Lower lobe of right lung (tissue), 2 donors: ENCODE data around the gene ARNT2. TPM values are rescaled to one million over a fixed set of nuclear protein-coding genes. Genes with fewer than 3 reads are reported as not detected.

ENCODE experiments used
- ATAC-seq, 2 donors: fragments of 200-7000 bp; cut with Tn5 transposase; one replicate each; pipeline ENCODE4 v1.9.1; 2020 to 2022; ENCODE audit warnings: mild to moderate bottlenecking in 2 of 2, moderate library complexity in 2 of 2
- DNase-seq: peaks from one replicate; pipeline ENCODE4 v3.0.0-alpha.2; 2020
- H3K27ac ChIP-seq: fragments of 200-600 bp; one replicate; pipeline ENCODE4 v1.8.0; 2022
- H3K27me3 ChIP-seq: fragments of 200-600 bp; one replicate; pipeline ENCODE4 v1.8.0; 2022; ENCODE audit warnings: low read depth
- H3K36me3 ChIP-seq: fragments of 200-600 bp; one replicate; pipeline ENCODE4 v1.8.0; 2022; ENCODE audit warnings: mild to moderate bottlenecking
- H3K4me1 ChIP-seq: fragments of 200-600 bp; one replicate; pipeline ENCODE4 v1.8.0; 2022
- H3K4me3 ChIP-seq: fragments of 200-600 bp; one replicate; pipeline ENCODE4 v1.8.0; 2022; ENCODE audit warnings: mild to moderate bottlenecking
- H3K9me3 ChIP-seq: fragments of 200-600 bp; one replicate; pipeline ENCODE4 v1.8.0; 2022
- CTCF ChIP-seq: fragments of 200-600 bp; IDR thresholded peaks from one replicate; pipeline ENCODE4 v1.8.0; 2022; ENCODE audit warnings: antibody characterized with exemption, mild to moderate bottlenecking
- intact Hi-C: fragments of 100-400 bp; cut with DNase I; formaldehyde crosslinking; loops from one replicate; pipeline ENCODE4 v1.11.0; 2022
- total RNA-seq: library from RNA; stranded (reverse); fragmentation: NEBNext Ultra II Directional; extraction: Animal tissue kit (Norgen Biotek cat#: 25700); gene quantifications from one replicate; pipeline ENCODE4 v1.2.1, GENCODE V29; 2021
- donor health status: DM: no; HTN: yes; CAD: no; lungs with severe emphysema.

Gene ARNT2
- total RNA-seq, 1 donor from 2014 or later: 11.4 TPM

GRCh38 chr15:80490431-80490990 lies 86.3 kb downstream of the ARNT2 start:
- DNase-seq (no peak), ATAC-seq (no peak)
- H3K4me1 ChIP-seq: peaks cover 10% of the 10 kb centered on the region
- H3K9me3 ChIP-seq: no peaks in the 10 kb centered on the region
- no peak for TF ChIP-seq CTCF
- no peak overlapping the region for H3K27ac ChIP-seq
- no peaks in the 10 kb centered on the region for H3K36me3 ChIP-seq
- H3K4me3 ChIP-seq: no peak overlapping the region
- intact Hi-C loops: no loop called here
- H3K27me3 ChIP-seq: no peaks in the 10 kb centered on the region

- no peak overlapping the region for H3K27ac ChIP-seq
- H3K9me3 ChIP-seq: no peaks in the 10 kb centered on the region
- intact Hi-C loops: no loop called here
- no peaks in the 10 kb centered on the region for H3K36me3 ChIP-seq
- H3K4me3 ChIP-seq: no peak overlapping the region
- no peak for DNase-seq
- no peak for TF ChIP-seq CTCF
- no peak for ATAC-seq
- H3K27me3 ChIP-seq: no peaks in the 10 kb centered on the region
- peaks cover 10% of the 10 kb centered on the region for H3K4me1 ChIP-seq
Observed at GRCh38 chr15:80491163-80491847, 87.1 kb downstream of the ARNT2 start.

GRCh38 chr15:80492409-80492808 lies 88.2 kb downstream of the ARNT2 start:
- Histone ChIP-seq H3K36me3 (no peaks in the 10 kb centered on the region), H3K27ac (no peak overlapping the region), H3K4me1 (peaks cover 10% of the 10 kb centered on the region), H3K4me3 (no peak overlapping the region), H3K27me3 (no peaks in the 10 kb centered on the region), H3K9me3 (no peaks in the 10 kb centered on the region)
- no peak for TF ChIP-seq CTCF
- intact Hi-C loops: no loop called here
- ATAC-seq (no peak), DNase-seq (no peak)

- intact Hi-C loops: no loop called here
- Histone ChIP-seq H3K27me3 (no peaks in the 10 kb centered on the region), H3K27ac (no peak overlapping the region), H3K4me3 (no peak overlapping the region), H3K36me3 (no peaks in the 10 kb centered on the region), H3K4me1 (peaks cover 10% of the 10 kb centered on the region), H3K9me3 (no peaks in the 10 kb centered on the region)
- no peak for ATAC-seq
- DNase-seq: no peak
- TF ChIP-seq CTCF: no peak
Observed at GRCh38 chr15:80492874-80493273, 88.7 kb downstream of the ARNT2 start.

GRCh38 chr15:80494351-80494751 lies 90.2 kb downstream of the ARNT2 start:
- TF ChIP-seq CTCF: no peak
- ATAC-seq: no peak
- Histone ChIP-seq H3K4me3 (no peak overlapping the region), H3K9me3 (no peaks in the 10 kb centered on the region), H3K4me1 (peaks cover 6% of the 10 kb centered on the region), H3K27ac (no peak overlapping the region), H3K27me3 (no peaks in the 10 kb centered on the region), H3K36me3 (no peaks in the 10 kb centered on the region)
- intact Hi-C loops: no loop called here
- DNase-seq: no peak
